GM19463 (cell line): ENCODE results near the gene FSTL4.

Source experiments
- ATAC-seq: cut with Tn5 transposase; IDR thresholded peaks from one replicate; pipeline ENCODE4 v1.9.1; 2021; ENCODE audit warnings: mild to moderate bottlenecking, moderate library complexity; ENCODE audit not compliant: unreplicated experiment

Gene FSTL4

DNA sequence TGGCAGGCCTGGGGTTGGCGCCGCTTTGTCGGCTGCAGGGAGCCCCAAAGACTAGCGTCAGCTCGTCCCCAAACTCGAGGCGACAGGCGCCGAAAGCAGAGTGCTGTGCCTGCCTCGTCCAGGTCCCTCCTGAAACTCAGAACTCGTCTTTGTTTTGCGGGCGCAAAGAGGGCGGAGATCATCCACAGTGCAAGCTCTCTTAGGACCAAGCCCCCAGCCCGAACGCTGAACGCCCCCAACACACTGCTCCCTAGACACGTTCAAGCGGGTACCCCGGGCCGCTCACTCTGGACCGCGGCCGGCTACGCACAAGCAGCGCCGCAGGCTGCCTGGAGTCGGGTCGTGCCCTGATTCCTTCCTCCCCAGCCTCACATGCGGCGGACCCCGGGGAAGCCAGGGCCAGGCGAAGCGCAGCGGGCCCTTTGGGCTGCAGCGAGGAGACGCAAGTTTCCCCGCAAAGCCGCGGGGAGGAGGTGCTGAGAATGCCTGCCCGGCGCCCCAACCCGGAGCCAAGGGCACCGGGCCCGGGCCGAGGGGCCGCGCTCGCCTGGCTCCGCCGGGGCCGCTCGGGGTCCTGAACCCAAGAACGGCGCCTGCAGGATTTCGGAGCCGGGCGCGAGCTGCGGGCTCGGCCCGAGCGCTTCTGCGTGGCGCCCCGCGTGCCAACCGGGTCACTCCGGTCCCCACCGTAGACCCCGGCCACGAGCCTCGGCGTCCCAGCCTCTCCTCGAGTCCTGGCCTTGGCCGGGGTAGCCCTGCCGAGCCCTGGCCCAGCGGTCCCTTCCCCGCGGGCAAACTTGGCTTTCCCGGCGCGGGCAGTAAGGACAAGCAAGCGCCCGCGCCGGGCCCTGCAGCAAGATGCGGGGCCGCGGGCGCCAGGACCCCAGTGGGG lies 738 bp downstream of the FSTL4 start:
- ATAC-seq, result no peak

DNA sequence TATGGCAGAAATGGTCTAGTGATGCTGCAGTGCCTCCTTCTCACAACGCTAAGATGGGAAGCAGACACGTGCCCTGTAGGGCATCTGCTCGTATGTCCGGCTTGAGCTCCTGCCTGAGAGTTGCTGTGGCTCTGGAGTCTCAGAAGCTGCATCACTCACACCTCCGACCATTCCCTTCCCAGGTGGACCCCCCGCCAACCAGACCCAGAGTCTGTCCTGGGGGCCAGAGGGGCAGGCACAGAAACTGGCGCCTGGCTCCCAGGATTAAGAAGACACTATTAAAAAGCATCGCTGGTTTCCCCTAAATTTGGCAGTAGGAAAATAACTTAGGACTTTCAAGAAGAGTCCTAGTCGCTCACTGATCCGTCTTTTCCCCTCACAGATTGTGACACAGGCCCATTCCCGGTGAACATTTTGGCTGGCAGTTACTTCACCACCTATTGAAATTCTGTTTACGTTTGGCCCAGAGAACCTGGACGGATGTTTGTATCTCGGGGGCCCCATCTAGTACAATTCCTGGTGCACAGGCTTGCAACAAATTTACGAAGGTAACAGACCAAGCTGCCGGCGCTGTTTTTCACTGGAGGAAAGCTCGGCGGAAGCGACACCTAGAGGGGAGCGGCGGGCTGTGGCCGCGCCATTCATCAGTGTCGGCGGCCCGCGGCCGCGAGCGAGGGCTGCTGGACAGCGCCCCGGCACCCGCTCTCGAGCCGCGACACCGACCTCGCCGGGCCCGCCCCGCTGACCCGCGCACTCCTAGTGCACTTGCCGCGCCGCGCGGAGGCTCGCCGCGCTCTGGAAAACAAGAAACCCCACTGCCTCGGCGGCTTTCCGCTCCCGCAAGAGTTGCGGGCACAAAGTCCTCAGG lies 1.6 kb downstream of the FSTL4 start:
- no peak for ATAC-seq

DNA sequence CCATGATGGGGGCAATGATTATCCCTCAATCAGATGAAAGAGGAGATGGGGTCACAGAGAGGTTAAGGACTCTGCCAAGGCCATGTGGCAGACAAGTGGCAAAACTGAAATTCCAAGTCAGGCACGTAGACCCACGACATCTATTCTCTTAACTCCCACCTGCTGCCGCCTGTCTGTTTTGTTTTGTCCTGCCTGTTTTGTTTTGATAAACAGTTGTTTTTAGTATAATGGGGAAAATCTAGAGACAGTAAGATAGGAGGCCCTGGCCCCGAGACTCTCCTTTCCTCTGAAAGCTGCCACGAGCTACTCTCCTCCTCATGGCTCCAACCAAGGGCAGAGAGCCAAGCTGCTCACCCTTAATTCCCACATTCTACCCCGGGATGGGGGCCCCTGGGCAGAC lies 4.9 kb downstream of the FSTL4 start:
- ATAC-seq, result no peak

DNA sequence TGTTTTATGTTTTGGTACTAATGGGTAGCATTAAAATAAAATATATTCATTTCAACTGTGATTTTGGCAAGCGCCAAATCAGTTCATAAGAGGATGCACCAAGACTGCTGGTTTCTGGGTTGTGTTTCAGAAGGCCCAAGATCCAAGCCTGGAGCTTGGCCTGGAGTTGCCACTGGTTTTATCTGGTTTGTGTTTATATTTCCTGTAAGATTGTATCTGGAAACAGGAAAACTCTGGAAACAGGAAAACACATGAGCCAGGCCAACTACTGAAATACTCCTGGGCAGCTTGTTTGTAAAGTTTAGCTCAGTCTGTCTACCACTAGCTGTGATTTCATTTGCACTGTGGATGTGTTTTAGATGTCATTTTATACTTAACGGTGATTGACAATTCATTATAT lies 5.5 kb downstream of the FSTL4 start:
- ATAC-seq, result no peak

DNA sequence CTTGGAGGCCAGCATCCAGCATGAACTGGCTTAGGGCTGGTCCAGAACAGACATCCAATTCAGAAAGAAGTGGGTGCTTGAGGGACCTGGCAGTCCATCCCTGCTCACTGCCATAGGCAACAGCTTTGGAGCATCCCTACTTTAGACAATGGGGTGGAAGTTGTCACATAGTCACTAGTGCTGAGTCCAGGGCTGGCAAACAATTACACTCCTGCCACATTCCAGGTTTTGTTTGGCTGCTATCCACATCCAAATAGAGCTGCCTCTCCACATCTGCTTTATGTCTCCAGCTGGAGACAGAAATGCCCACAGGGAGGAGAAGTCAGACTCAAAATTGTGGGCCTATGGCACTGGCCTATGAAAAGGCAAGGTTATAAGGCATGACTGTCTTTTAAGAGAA lies 7.0 kb downstream of the FSTL4 start:
- ATAC-seq, result no peak

DNA sequence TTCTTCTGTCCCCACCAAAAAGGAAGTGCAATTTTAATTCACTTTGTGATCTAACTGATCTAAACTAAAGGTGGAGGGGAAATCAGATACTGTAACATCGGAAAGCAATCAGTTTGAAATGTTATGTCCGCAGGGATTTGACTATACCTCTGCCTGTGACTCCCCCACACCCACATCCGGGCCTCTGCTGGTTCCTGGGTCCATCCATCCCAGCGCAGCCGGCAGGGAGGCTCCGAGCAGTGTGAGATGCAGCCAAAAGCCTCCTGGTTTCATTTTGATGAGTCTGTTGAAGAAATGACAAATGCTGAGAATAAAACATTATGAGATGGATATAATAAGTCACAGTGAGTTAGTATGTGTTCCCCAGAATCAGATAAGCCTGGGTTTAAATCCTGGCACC lies 8.6 kb downstream of the FSTL4 start:
- no peak for ATAC-seq

DNA sequence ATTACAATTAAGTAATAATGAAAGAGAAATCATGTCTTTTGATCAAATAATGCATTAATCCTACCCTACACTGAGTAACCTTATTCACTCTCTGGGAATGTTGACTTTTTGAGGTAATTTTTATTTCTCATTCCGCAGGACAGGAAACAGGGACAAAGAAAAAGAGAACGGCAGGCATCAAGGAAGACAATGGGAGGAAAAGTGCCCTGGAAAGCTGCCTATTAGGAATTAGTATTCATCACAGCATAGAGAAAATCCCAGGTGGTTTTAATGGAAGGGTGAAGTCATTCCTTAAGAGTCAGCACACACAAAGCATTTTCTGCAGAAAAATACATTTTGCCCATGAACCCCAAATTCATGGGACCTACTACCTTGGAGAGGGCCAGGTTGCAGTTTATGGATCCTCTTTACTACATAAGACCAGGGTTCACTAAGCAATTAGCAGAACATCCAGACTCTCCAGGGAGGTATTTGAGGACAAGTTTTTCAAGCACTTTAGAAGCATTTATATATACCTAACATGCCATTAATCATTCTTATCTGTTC lies 9.4 kb downstream of the FSTL4 start:
- ATAC-seq, result no peak

DNA sequence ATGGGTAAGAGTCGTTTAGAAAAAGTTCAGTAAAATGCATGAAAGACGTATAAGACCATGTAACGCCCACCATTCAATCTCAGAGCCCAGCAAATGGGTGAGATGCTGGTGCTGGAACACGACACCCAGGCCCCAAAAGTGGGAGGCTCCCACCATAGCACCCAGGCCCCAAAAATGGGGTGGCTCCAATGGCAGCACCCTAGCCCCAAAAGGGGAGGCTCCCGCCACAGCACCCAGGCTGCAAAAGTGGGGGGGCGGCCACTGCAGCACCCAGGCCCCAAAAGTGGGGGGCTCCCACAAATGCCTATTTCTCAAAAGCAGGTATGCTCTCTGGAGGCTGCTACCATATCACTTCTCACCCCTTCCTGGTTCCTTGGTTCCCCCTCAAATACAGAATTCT lies 12.7 kb downstream of the FSTL4 start:
- no peak for ATAC-seq

DNA sequence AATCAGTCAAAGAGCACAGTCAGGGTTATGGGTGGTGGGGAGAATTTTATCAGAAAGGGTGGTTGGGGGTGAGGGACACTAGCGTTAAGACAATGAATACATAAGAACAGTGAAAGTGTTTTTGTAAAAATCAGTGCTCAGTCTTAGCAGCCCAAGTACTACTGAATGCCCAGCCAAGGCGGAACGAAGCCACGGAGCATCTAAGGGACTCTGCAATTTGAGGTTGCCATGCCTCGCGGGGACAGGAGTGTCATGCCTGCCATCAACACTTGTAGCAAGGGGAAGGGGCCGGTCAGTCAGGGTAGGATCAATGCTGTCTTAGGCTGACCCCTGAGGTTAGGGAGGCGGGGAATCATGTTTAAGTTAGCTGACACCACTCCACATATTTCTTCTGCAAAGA lies 13.3 kb downstream of the FSTL4 start:
- no peak for ATAC-seq

DNA sequence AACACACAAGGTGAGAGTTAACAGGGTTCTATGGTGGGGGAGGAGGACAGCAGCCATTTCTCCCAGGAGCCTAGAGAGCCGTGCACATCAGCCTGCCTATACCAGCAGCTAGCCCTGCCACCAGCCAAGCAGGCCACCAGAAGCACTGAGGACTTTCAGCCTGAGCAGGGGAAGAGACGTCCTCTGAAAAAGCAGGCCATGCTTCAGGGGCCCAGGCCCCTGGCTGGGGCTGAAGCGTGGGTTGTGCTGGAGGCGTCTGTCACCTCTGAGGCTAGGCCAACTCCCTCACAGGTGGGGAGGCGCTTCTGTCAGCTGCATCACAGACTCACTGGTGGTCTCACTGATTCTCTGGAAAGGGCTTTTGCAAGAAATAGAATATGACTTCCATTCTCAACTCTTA lies 16.3 kb downstream of the FSTL4 start:
- ATAC-seq, result no peak

DNA sequence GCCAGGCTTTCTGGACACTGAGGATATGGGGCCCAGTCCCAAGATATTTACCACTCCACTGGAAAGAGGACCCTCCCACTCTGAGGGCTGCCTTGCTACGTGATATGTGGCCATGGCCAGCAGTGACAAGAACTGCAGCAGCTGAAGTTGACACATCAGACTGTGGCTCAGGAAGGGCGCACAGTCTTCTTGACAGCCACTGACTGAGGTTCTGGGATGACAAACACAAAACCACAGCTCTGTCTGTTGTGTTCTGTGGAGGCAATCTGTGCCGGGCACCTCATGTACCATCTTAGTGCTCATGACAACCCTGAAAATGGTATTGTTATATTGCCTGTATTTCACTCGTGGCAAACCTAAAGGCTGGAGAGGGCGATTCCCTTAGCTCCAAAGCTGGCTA lies 16.9 kb downstream of the FSTL4 start:
- no peak for ATAC-seq

DNA sequence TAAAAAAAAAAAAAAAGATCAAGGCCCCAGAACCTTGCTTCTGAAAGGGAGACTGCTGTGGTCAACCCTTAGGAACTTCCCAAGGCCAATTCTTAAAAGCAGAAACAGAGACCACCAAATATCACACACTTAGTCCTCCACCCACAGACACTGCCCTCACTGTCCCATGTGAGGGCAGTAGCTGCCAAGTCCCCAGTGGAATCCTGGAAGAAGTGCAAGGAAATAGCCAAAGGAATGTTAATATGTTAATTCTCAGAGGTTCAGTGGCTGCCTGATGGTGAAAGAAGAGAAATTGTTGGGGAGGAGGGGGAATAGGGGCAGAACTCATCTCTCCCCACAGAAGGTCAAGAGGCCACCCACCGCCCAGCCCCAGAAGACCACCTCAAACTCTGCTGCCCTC lies 23.1 kb downstream of the FSTL4 start:
- no peak for ATAC-seq

DNA sequence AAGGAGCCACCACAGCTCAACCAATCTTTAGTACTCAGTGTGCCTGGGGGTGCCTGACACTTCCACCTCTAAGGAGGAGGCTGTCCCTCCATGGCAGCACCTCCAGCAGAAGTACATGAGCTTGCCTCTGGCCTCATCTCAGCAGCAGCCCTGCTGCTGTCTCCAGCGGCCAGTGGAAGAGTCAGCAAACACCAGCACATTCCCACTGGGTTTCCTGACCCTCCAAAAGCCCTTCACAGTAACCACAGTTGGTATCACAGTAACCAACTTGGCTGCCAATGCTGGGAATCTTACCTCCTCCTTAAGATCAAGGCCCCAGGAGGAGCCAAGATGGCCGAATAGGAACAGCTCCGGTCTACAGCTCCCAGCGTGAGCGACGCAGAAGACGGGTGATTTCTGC lies 29.4 kb downstream of the FSTL4 start:
- ATAC-seq, result no peak

DNA sequence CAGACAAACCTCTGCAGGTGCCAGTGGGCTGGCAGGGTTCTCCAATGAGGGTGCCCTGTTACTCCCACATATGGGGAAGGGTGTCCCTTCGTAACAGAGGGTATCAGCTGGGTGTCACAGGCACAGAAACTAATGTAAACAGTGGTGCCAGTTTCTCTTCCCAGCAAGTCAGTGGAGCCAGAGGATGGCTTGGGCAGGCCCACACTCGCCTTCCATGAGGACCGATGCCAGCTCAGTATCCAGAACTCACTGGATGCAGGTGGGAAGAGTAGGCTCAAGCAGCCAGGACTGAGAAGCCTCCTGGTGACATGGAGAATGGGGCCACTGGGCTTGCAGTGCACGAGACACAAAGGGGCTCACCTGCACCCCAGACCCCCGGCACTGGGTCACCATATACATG lies 30.4 kb downstream of the FSTL4 start:
- no peak for ATAC-seq

DNA sequence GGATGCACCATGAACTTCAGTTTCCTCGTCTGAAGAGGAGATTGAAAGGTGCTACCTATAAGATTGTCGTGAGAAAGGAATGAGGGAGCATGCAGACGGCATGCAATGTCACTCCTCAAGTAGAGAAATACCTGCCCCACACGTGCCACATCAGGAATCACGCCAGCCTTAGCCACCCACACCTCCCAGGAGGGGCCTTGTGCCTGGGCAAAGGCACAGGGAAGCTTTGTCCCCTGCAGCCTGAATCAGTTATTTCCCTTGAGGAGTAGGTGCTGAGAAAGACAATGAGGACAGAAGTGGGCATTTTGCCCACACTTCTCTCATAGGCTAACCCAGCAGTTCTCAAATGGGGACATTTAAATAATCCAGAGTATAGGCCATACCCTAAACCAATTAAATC lies 31.0 kb downstream of the FSTL4 start:
- no peak for ATAC-seq

DNA sequence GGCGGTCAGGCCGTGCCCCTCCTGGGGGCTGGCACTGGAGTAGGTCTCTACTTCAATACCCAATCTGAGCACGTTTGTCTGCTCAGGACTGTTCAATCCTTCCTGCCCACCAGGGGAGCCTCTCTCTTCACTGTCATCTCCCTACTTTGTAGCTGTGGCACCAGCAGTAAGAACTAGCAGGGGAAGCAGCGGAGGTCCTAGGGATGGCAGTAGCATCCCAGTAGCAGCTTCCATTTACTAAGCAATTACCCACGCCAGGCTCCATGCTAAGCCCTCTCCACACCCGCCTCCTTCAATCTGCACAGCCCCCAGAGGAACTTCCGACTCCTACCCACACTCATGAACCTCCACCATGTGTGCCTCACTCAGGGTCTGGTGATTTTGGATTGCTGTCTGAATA lies 31.7 kb downstream of the FSTL4 start:
- no peak for ATAC-seq

DNA sequence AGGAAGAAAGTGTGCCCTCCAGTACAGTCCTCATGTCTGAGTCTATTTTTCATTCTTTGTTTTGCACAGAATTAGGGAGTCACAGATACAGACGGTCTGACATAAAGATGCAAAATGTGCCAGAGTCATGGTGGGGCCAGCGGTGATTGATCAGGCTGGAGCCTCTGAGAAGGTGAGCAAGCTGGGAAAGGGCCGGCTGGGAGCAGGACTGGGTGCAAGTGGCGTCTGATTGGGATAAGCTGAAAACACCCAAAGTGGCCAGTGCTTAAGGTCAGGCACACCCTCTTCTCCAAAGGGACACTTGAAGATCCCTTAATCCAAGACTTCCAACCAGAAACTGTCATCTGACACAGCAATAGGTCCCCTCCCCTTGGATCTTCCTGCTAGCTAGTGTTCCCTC lies 32.6 kb downstream of the FSTL4 start:
- ATAC-seq, result no peak

DNA sequence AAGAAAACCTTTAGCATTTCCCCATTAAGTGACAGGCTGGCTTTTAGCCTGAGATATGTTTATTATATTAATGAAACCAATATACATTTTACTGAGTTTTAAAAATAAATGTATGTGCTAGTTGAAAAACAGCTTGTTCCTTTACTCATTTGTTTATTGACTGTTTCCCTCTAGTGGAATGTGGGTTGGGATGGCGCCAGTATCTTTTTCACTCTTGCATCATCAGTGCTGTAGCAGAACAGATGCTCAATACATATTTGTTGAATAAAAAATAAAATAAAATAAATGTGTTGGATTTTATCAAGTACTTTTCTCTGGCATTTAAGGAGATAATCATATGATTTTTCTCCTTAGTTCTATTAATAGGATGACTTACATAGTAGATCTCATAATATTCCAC lies 43.0 kb downstream of the FSTL4 start:
- no peak for ATAC-seq

DNA sequence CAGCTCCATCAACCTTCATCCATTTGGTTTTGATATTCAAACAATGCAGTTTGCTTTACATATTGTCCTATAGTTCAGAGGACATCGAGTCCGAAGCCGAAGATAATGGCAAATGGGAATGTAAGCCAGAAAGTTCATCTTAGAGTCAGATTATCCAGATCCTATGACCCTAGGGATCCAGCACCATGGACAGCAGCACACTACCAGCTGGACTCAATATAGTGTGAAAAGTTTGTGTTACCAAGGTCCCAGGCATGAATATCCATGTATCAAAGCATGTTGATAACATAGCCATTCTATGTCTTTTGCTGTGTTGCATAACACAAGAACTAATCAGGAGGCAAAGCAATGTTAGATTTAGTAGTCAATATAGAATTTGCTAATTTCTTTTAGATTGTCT lies 46.3 kb downstream of the FSTL4 start:
- ATAC-seq, result no peak

DNA sequence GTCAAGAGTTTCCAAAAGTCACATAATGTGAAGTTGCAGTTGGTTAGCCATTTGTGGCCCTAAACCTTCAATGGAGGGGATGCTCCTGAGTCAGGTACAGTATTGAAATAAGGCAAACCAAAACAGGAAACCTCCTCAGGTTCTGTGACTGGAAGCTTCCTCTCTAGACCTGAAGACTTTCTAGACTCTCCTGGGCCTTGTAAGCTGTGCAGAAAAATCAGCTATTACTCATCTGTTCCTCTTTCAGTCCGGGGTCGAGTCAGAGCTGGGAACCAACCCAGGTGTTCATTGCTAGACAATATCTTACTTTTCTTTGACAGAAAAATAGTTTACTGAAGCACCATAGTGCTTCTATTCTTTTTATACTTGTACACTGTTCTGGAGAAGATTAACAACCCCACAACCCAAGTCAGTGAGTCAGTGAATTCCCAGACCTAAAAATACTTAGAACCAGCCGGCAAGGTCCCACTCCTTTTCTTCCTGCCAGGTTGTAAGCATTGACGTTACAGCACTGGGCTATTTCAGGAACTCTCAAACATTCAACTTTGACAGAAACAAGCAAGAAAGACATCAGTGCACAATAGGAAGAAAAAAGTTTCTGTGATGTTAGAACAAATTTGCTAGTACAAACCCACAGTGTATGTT lies 47.3 kb downstream of the FSTL4 start:
- ATAC-seq, result no peak

DNA sequence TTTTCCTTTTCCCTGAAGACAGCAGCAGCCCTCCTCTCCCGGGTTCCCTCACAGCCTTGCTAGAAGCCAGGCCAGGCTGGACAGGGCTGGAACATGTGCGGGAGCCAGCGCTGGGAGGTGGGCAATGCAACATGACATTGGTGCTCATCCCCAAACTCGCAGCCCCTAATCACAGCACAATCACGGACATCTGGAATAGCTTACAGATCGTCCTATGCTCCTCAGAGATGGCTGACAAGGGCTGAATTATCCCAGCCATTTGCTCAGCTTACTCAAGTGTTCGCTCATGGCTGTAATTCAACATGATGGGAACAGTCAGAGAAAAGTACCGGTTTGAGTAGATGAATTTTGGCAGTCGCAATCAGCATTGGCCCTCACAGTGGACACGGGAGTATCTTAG lies 49.8 kb downstream of the FSTL4 start:
- ATAC-seq, result no peak
